GM19025 (cell line): ENCODE data around the gene ARHGAP8.

Experiments
- ATAC-seq: cut with Tn5 transposase; IDR thresholded peaks from one replicate; pipeline ENCODE4 v1.9.1; 2021; ENCODE audit warnings: mild to moderate bottlenecking, low read depth, moderate library complexity; ENCODE audit not compliant: unreplicated experiment

ARHGAP8 gene

DNA sequence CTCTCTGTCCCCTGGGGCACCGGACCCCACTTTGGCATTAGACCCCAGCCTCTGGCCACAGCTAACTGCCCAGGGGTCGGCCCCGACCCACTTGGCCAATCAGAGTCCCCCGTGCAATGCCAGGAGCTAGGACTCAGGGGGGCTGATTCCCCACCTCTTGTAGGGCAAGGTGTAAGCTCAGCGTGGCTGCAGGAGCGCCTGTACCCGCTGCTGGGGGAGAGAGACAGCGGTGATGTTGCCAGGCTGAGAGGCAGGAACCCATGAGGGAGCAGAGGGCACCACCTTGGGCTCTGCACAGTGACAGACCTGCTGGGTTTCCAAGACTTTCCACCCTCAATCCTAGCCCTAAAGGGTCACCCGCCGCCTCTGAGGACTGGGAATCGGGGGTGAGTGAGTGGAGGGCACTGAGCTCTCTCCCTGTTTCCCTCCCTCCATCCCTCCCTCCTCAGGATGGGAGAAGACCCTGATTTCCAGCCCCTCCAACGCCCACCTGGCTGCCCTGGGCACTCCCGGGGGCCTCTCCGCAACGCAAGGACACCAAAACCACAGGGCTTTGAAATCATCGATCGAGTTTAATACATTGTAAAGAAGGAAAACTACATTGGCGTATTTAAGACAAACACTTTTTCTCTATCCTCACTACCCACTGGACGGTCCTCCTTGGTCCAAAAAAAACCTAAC, 128.4 kb downstream of the ARHGAP8 start:
- ATAC-seq = no peak

DNA sequence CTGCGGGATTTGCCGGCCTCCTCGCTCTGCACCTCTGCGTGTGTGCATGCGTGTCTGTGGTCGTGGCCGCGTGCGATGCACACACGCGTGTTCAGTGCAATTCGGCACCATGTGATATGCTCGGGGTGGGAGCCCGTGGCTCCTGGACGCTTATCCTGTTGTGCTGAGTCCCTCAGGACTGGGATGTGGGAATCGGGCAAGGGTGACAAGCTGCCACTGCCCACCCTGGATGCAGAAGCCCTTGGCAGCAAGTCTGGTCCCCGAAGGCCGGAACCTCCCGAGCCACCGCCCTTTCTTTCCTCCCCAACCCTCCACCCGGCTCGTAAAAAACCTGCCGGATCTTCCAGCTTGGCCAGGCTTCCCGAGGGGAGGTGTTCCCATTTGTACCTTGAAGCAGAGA, 129.2 kb downstream of the ARHGAP8 start:
- no peak for ATAC-seq

DNA sequence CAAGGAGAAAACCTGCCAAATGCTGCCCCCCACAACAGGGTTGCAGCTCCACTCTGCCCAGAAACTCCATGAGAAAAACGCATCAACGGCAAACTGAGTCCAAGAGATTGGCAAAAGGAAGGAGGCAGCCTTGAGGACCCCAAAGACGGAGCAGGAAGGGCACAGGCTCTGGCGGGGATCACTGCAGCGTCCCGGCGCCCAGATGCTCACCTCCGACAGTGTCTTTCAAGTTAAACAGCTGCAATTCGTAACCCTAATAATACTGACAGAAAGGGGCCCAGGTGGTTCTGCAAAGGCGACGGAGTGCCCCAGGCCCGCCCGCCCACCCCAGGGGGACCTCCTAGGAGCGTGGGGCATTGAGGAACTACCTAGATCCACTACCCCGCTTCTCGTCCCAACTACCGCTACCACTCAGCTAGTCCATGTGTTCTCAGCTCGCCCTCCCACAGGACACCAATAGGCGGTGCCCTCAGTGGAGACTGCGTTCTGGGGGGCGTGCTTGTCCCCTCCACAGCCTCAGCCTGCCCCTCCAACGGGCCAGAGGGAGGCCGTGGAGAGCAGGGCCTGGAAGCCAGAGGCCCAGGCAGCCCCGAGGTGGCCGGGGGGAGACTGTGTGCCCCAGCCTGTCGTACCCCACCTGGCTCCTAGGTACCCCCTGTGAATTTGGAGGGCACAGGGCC, 130.0 kb downstream of the ARHGAP8 start:
- ATAC-seq = no peak

GRCh38 chr22:44883011-44883421, 130.6 kb downstream of the ARHGAP8 start:
- ATAC-seq = no peak

DNA sequence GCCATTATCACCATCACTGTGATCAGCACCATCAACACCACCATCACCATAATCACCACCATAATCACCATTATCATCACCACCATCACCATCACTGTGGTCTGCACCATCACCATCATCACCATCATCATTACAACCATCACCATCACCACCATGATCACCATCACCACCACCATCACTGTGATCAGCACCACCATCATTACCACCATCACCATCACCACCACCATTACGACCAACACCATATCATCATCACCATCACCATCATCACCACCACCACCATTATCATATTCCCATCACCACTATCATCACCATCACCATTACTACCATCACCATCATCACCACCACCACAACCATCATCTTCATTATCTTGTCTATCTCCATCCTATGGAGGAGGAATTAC, 132.2 kb downstream of the ARHGAP8 start:
- ATAC-seq = no peak

DNA sequence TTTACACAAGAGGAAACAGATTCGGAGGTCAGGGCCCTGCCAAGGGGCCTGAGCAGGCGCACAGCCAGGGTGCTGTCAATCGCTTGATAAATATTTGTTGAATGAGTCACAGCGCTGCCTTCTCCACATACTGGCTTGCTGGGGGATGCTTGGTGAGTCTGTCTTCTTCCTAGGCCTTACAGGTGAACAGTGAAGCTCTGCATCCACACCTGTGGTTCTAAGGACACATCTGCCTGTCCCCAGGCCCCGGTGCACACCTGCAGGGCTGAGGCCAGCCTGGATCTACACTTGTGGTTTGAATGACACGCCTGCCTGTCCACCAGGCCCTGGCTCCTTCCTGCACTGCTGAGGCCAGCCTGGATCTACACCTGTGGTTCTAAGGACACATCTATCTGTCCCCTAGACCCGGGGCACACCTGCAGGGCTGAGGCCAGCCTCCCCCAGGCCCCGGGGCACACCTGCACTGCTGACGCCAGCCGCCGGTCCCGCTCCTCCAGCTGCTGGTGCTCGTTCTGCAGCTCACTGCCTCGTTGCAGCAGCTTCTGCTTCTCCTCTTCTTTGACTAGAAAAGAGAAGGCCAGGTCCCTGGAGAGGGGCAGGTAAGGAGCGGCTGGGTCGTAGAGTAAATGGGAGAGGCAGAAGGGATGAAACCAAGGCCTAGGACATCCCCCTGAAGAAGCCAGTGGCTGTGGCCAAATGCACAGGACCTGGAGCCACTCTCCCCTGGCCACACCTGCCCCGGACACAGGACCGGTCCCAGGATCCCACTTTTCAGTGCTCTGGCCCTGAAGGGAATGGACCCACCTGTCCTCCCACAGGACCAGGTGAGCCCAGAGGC, 132.8 kb downstream of the ARHGAP8 start:
- ATAC-seq = no peak

GRCh38 chr22:44885806-44886360, 133.5 kb downstream of the ARHGAP8 start:
- ATAC-seq = no peak

DNA sequence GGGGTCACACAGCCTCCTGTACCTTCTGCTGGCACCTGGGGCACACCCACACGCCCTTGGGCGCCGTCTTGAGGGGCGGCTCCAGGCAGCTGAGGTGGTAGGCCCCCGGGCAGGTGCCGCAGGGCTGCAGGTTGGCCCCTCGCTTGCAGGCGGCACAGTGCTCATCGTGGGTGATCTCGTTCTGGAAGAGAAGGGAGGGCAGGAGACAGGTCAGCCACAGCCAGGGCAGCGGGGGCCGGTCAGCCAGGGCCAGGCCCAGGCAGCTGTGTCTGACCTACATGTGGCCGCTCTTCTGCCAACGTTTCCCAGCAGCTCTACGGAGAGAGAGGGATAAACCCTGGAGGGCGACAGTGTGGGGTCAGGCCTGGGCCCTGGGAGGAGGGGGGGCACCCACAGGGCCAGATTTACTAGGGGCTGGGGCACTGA, 135.6 kb downstream of the ARHGAP8 start:
- no peak for ATAC-seq

GRCh38 chr22:44888491-44889254, 136.3 kb downstream of the ARHGAP8 start:
- ATAC-seq = no peak

DNA sequence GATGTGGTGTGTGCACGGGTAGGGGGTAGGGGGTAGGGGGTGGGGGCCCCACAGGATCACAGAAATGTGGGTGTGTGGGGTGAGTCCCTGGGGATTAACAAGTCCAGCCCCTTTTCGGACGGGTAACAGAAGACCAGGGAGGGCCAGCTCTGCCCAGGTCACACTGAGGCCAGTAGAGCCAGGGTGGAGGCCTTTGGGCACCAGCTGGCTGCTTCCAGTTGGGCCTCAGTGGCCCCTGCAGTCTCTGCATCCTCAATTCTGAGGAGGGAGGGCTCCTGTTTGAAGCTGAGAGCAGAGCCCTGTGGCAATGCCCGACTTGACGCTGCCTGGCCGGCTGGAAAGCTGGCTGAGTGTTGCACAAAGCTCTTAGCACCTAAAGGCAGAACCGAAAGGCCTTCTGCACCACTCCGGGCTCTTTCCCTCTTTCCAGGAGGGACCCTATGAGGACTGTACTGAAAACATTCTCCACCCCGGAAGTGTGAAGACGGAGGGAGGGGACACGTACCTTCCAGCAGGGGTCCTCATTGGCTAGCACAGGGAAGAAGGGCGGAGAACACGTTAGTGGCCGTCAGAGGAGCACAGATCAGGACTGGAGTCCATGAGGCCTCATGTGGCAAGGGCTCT, 137.0 kb downstream of the ARHGAP8 start:
- ATAC-seq = no peak

- ATAC-seq = no peak
Observed at GRCh38 chr22:44890416-44891292, 138.3 kb downstream of the ARHGAP8 start.

DNA sequence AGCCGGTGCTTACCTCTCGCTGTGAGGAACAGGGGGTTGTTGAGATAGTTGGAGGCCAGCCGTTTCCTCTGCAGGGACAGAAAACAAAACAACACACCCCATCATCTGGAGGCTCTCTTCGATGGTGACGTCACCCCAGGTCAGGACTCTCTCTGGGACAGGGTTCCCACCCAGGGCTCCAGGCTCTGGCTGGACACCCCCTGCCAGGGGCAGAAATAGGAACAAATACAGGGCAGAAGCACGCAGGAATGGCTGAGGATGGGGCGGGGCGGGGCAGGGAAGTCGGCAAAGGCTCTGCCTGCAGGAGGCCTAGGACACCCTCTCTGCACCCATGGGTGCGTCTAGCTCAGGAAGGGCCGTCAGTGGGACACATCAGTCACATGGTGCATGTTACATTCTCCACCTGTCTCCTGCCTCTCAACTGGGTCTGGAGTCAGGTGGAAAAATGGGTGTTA, 138.9 kb downstream of the ARHGAP8 start:
- ATAC-seq = no peak

GRCh38 chr22:44891791-44892190, 139.4 kb downstream of the ARHGAP8 start:
- no peak for ATAC-seq

- no peak for ATAC-seq
Observed at GRCh38 chr22:44892243-44892642, 139.9 kb downstream of the ARHGAP8 start.

- no peak for ATAC-seq
Observed at GRCh38 chr22:44892803-44893730, 140.7 kb downstream of the ARHGAP8 start.

DNA sequence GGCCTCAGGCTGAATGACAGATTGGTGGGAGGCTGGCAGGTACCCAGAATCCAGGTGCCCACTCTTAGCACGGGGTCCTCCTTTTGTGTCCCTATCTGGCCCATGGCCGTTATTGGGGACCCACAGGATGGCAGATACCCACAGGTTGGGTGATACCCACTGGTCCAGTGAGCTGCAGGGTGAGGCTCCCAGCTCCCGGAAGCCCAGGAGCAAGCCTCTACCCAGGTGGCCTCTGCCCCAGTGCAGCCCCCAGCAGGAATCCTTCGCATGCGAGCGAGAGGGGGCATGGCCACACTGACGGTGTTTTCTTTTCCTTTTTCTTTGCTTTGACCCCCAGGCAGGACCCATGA, 141.3 kb downstream of the ARHGAP8 start:
- no peak for ATAC-seq

- no peak for ATAC-seq
Observed at GRCh38 chr22:44894321-44894720, 141.9 kb downstream of the ARHGAP8 start.

DNA sequence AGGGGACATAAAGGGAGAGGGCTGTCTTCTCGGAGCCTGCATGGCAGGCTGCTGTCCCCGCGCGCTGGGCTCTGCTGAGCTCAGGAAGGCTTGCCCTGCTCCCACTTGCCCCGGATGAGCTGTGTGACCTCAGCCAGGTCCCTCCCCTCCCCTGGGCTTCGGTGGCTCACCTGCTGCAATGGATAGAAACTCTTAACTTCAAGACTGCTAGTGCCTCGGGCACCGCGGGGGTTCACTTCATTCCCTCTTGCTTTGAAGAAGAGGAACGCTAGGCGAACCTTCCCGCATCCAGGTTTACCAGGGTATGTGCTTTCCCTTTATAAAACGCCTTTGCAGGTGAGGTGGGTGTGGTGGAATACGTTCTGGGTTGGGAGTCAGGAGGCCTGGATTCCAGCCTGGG, 142.4 kb downstream of the ARHGAP8 start:
- ATAC-seq = no peak
